A673 (cell line): ENCODE data around the gene ISLR.

Experiments
- EZH2 ChIP-seq: fragments of 200-600 bp; sonication (generic); IDR thresholded peaks from 2 replicates; pipeline ENCODE4 v1.6.1; 2017; ENCODE audit warnings: borderline replicate concordance, low read depth, mild to moderate bottlenecking, mixed read lengths, antibody characterized with exemption, low read length; ENCODE audit not compliant: poor library complexity, severe bottlenecking
- TF ChIP-seq, protein P1 (sequence below): fragments of 300-800, 200-600 bp; sonication (generic); conservative IDR thresholded peaks from 2 replicates; pipeline ENCODE4 v1.5.1; 2017; ENCODE audit warnings: low read depth, mild to moderate bottlenecking, antibody characterized with exemption, low read length, moderate library complexity, mixed read lengths

DNA sequence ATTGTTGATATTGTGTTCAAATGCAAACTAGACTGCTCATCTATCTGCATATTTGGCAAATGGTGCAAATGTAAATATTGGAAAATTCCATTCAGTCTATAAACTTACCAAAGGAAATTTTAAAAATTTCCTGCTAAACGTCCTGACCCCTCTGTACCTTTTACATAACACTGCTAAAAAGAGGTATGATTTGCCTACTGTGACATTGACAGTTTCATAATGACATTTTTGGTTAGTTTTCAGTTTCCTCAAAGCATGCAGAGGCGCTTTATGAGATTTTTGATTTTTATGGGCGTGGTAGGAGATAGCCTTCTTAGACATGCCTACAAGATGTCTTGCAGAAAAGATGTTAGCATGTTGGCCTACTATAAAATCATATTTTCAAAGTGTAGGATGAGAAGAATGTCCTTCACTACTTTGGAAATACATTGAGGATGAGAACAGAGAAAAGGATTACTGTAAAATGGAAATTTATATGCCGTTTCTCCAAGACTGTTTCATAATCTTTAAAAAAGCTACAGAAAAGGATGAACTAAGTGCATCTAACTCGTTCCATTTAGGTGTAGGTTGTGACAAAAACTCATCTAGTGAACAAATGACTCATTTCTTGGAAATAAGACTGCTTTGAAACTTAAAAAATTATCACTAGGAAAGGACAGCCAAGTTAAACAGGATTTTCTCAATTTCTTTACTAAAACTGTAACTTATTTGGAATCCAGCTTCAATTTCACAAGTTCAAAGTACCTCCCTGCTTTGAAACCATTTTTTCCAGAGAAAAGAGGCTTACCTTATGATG, 14.5 kb upstream of the ISLR start:
- TF ChIP-seq, protein P1, sequence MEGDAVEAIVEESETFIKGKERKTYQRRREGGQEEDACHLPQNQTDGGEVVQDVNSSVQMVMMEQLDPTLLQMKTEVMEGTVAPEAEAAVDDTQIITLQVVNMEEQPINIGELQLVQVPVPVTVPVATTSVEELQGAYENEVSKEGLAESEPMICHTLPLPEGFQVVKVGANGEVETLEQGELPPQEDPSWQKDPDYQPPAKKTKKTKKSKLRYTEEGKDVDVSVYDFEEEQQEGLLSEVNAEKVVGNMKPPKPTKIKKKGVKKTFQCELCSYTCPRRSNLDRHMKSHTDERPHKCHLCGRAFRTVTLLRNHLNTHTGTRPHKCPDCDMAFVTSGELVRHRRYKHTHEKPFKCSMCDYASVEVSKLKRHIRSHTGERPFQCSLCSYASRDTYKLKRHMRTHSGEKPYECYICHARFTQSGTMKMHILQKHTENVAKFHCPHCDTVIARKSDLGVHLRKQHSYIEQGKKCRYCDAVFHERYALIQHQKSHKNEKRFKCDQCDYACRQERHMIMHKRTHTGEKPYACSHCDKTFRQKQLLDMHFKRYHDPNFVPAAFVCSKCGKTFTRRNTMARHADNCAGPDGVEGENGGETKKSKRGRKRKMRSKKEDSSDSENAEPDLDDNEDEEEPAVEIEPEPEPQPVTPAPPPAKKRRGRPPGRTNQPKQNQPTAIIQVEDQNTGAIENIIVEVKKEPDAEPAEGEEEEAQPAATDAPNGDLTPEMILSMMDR, result no peak
- no peak for TF ChIP-seq EZH2
